Measurements from ENCODE around the gene INMT.

GRCh38 chr7:30790356-30790755 lies 38.4 kb downstream of the INMT start:
- TF ChIP-seq, protein P1, sequence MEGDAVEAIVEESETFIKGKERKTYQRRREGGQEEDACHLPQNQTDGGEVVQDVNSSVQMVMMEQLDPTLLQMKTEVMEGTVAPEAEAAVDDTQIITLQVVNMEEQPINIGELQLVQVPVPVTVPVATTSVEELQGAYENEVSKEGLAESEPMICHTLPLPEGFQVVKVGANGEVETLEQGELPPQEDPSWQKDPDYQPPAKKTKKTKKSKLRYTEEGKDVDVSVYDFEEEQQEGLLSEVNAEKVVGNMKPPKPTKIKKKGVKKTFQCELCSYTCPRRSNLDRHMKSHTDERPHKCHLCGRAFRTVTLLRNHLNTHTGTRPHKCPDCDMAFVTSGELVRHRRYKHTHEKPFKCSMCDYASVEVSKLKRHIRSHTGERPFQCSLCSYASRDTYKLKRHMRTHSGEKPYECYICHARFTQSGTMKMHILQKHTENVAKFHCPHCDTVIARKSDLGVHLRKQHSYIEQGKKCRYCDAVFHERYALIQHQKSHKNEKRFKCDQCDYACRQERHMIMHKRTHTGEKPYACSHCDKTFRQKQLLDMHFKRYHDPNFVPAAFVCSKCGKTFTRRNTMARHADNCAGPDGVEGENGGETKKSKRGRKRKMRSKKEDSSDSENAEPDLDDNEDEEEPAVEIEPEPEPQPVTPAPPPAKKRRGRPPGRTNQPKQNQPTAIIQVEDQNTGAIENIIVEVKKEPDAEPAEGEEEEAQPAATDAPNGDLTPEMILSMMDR (IDR thresholded peaks at IDR 0.05; ENCODE audit: low read length) = no peak
- TF ChIP-seq EZH2 (IDR thresholded peaks at IDR 0.05; ENCODE audit: borderline replicate concordance, low read length) = no peak

Data from OCI-LY1 (cell line).